ENCODE data around the gene TXNDC12.
"Not testable (repeated sequence)": the region's sequence is repeated elsewhere in the genome, so short reads cannot be mapped to it uniquely, and the experiment has no call there.

The TXNDC12 gene

GRCh38 chr1:52056163-52056936 is 1.4 kb upstream of the TXNDC12 start, which contains the start of gene BTF3L4:
Gene BTF3L4 (plus strand): TSS chr1:52056295. CDS start chr1:52059848, 3,553 bp downstream.
- peak within 1 kb of the TSS; percentile 96 for H3K9ac ChIP-seq (ENCODE audit: insufficient read length)
- peak within 1 kb of the TSS; percentile 97 for H3K27ac ChIP-seq
- no peak for TF ChIP-seq EZH2 (IDR thresholded peaks at IDR 0.05)
- TF ChIP-seq POLR2AphosphoS5 (IDR thresholded peaks at IDR 0.05; ENCODE audit: borderline replicate concordance, low read depth, low read length), result peak; percentile 83
- H3K36me3 ChIP-seq (ENCODE audit: insufficient read depth, low read length), result peaks cover 41% of the 10 kb centered on the region
- no peaks in the 10 kb centered on the region for H3K9me3 ChIP-seq (ENCODE audit: low read depth, low read length)
- peak; percentile 51 for DNase-seq (ENCODE audit: low read depth, low spot score)
- H3K4me3 ChIP-seq, result peak within 1 kb of the TSS; percentile 93

DNA sequence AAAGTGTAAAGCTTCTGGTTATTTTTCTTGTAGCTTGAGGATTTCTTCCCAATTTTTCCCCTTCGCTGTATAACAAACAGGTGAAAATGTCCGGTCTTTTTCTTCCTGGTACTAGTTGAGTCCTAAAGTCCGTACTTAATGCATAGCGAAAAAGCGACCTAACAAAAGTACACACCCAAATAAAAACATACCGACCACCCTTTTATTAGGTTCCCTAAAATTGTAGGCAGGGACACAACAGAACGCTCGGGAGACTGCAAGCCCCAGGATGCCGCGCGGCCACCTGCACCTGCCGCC is 823 bp upstream of the TXNDC12 start:
- Histone ChIP-seq H3K27ac (peak overlapping the region; percentile 97), H3K9me3 (ENCODE audit: low read depth, low read length) (no peaks in the 10 kb centered on the region), H3K9ac (ENCODE audit: insufficient read length) (peak overlapping the region; percentile 90), H3K4me3 (peak overlapping the region; percentile 93), H3K36me3 (ENCODE audit: insufficient read depth, low read length) (peaks cover 36% of the 10 kb centered on the region)
- no peak for TF ChIP-seq EZH2 (IDR thresholded peaks at IDR 0.05)
- no peak for TF ChIP-seq POLR2AphosphoS5 (IDR thresholded peaks at IDR 0.05; ENCODE audit: borderline replicate concordance, low read depth, low read length)
- TF ChIP-seq FOXP2 (optimal IDR thresholded peaks at IDR 0.05; ENCODE audit: control extremely low read depth, extremely low read length, insufficient read depth), result no peak
- no peak for DNase-seq (ENCODE audit: low read depth, low spot score)

- Histone ChIP-seq H3K4me3 (peak overlapping the region; percentile 93), H3K36me3 (ENCODE audit: insufficient read depth, low read length) (peaks cover 32% of the 10 kb centered on the region), H3K9ac (ENCODE audit: insufficient read length) (peak overlapping the region; percentile 90), H3K27ac (peak overlapping the region; percentile 37), H3K9me3 (ENCODE audit: low read depth, low read length) (no peaks in the 10 kb centered on the region)
- TF ChIP-seq EZH2 (IDR thresholded peaks at IDR 0.05) (no peak), POLR2AphosphoS5 (IDR thresholded peaks at IDR 0.05; ENCODE audit: borderline replicate concordance, low read depth, low read length) (no peak), FOXP2 (optimal IDR thresholded peaks at IDR 0.05; ENCODE audit: control extremely low read depth, extremely low read length, insufficient read depth) (no peak)
- DNase-seq (ENCODE audit: low read depth, low spot score), result no peak
These were observed 410 bp downstream of the TXNDC12 start for GRCh38 chr1:52054496-52055065.

GRCh38 chr1:52053862-52054261 is 1.1 kb downstream of the TXNDC12 start:
- Histone ChIP-seq H3K9me3 (ENCODE audit: low read depth, low read length) (no peaks in the 10 kb centered on the region), H3K9ac (ENCODE audit: insufficient read length) (peak overlapping the region; percentile 90), H3K27ac (no peak overlapping the region), H3K36me3 (ENCODE audit: insufficient read depth, low read length) (peaks cover 25% of the 10 kb centered on the region), H3K4me3 (peak overlapping the region; percentile 93)
- no peak for DNase-seq (ENCODE audit: low read depth, low spot score)
- TF ChIP-seq EZH2 (IDR thresholded peaks at IDR 0.05) (no peak), FOXP2 (optimal IDR thresholded peaks at IDR 0.05; ENCODE audit: control extremely low read depth, extremely low read length, insufficient read depth) (no peak), POLR2AphosphoS5 (IDR thresholded peaks at IDR 0.05; ENCODE audit: borderline replicate concordance, low read depth, low read length) (no peak)

DNA sequence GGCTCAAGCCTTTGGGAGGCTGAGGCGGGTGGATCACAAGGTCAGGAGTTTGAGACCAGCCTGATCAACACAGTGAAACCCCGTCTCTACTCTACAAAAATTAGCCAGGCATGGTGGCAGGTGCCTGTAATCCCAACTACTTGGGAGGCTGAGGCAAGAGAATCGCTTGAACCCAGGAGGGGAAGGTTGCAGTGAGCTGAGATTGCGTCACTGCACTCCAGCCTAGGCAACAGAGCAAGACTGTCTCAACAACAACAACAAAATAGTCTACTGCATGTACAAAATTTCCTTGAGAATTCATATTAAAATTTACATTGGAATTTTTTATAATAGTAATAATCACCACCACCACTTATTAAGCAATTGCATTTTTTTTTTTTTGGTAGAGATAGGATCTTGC is 5.7 kb downstream of the TXNDC12 start:
- H3K4me3 ChIP-seq; H3K27ac ChIP-seq; H3K9me3 ChIP-seq (ENCODE audit: low read depth, low read length); DNase-seq (ENCODE audit: low read depth, low spot score); H3K9ac ChIP-seq (ENCODE audit: insufficient read length): not testable (repeated sequence)
- peaks cover 26% of the 10 kb centered on the region for H3K36me3 ChIP-seq (ENCODE audit: insufficient read depth, low read length)

DNA sequence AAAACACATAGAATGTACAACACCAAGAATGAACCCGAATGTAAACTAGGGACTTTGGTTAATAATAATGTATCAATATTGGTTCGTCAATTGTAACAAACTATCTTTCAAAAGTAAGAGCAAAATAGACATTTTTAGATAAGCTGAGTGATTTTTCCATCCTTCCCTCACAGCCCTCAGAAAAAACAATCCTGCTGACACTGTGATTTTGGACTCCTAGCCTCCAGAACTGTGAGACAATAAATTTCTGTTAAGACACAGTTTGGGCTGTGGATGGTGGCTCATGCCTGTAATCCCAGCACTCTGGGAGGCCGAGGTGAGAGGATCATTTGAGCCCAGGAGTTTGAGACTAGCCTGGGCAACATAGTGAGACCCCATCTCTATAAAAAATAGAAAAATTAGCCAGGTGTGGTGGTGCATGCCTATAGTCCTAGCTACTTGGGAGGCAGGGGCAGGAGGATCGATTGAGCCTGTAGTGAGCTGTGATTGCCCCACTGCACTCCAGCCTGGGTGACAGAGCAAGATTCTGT is 9.3 kb downstream of the TXNDC12 start:
- DNase-seq (ENCODE audit: low read depth, low spot score); H3K9ac ChIP-seq (ENCODE audit: insufficient read length); H3K27ac ChIP-seq; H3K9me3 ChIP-seq (ENCODE audit: low read depth, low read length); H3K4me3 ChIP-seq: not testable (repeated sequence)
- peaks cover 23% of the 10 kb centered on the region for H3K36me3 ChIP-seq (ENCODE audit: insufficient read depth, low read length)

GRCh38 chr1:52045236-52045635 is 9.8 kb downstream of the TXNDC12 start:
- no peak overlapping the region for H3K27ac ChIP-seq
- no peak for DNase-seq (ENCODE audit: low read depth, low spot score)
- peaks cover 22% of the 10 kb centered on the region for H3K36me3 ChIP-seq (ENCODE audit: insufficient read depth, low read length)

GRCh38 chr1:52041551-52042185 is 13.3 kb downstream of the TXNDC12 start:
- TF ChIP-seq FOXP2 (optimal IDR thresholded peaks at IDR 0.05; ENCODE audit: control extremely low read depth, extremely low read length, insufficient read depth) (no peak), POLR2AphosphoS5 (IDR thresholded peaks at IDR 0.05; ENCODE audit: borderline replicate concordance, low read depth, low read length) (no peak), EZH2 (IDR thresholded peaks at IDR 0.05) (no peak)
- DNase-seq (ENCODE audit: low read depth, low spot score), result no peak
- Histone ChIP-seq H3K9ac (ENCODE audit: insufficient read length) (no peak overlapping the region), H3K36me3 (ENCODE audit: insufficient read depth, low read length) (peaks cover 18% of the 10 kb centered on the region), H3K27ac (no peak overlapping the region), H3K4me3 (no peak overlapping the region), H3K9me3 (ENCODE audit: low read depth, low read length) (no peaks in the 10 kb centered on the region)

More at GRCh38 chr1:52045236-52045635, 9.8 kb downstream of the TXNDC12 start:
- no peaks in the 10 kb centered on the region for H3K9me3 ChIP-seq (ENCODE audit: low read depth, low read length)
- H3K9ac ChIP-seq (ENCODE audit: insufficient read length), result no peak overlapping the region
- no peak overlapping the region for H3K4me3 ChIP-seq
- no peak for TF ChIP-seq POLR2AphosphoS5 (IDR thresholded peaks at IDR 0.05; ENCODE audit: borderline replicate concordance, low read depth, low read length)
- TF ChIP-seq FOXP2 (optimal IDR thresholded peaks at IDR 0.05; ENCODE audit: control extremely low read depth, extremely low read length, insufficient read depth), result no peak
- TF ChIP-seq EZH2 (IDR thresholded peaks at IDR 0.05), result no peak

Measured in SK-N-MC (cell line).